B cell (primary cell): Measurements from ENCODE around the gene LSM14A. TPM values are rescaled to one million over a fixed set of nuclear protein-coding genes. Genes with fewer than 3 reads are reported as not detected.

Experiments used
- ATAC-seq: fragments of 200-7000 bp; cut with Tn5 transposase; one replicate; pipeline ENCODE4 v1.10.0; 2021; ENCODE audit warnings: low read depth, mild to moderate bottlenecking, moderate number of reproducible peaks, moderate library complexity
- CTCF ChIA-PET: fragments of 350-600 bp; sonication (Branson Sonifier 250); formaldehyde crosslinking; loops from one replicate; lab custom pipeline; 2021; ENCODE audit warnings: antibody characterized with exemption, inconsistent platforms; lab: Charles Lee
- POLR2A ChIA-PET: fragments of 350-600 bp; sonication (Branson Sonifier 250); formaldehyde crosslinking; loops from one replicate; lab custom pipeline; 2021; ENCODE audit warnings: antibody characterized with exemption; lab: Charles Lee
- DNase-seq: peaks from one replicate; pipeline ENCODE4 v3.0.0; 2013
- H2AFZ ChIP-seq: 2 replicates; pipeline ENCODE4 v1.6.1; 2012; ENCODE audit warnings: mild to moderate bottlenecking, low read depth, low read length; ENCODE audit not compliant: insufficient read depth, poor library complexity, severe bottlenecking
- H3K27ac ChIP-seq, 2 donors: 1 replicate in 1 of 2; 2 replicates in 1 of 2; pipeline ENCODE4 v1.5.1; 2012 to 2013; ENCODE audit warnings: low read length in 2 of 2, mild to moderate bottlenecking in 2 of 2, moderate library complexity in 1 of 2
- H3K27me3 ChIP-seq, 4 experiments: fragments of 200-600 bp in 1 of 4; sonication (generic) in 1 of 4; replicated peaks in 1 of 4; 1 replicate in 2 of 4; 2 replicates in 2 of 4; pipeline versions ENCODE4 v1.6.1 to v1.7.0; 2013 to 2016; ENCODE audit warnings: low read length in 3 of 4, mild to moderate bottlenecking in 2 of 4, mixed read lengths in 1 of 4, moderate library complexity in 1 of 4; ENCODE audit not compliant: insufficient read depth in 4 of 4, control insufficient read depth in 3 of 4; ENCODE audit errors: control extremely low read depth in 1 of 4
- H3K36me3 ChIP-seq, 2 experiments: replicated peaks in 1 of 2; 1 replicate in 1 of 2; 2 replicates in 1 of 2; pipeline versions ENCODE4 v1.6.1 to v1.7.1; 2013; ENCODE audit warnings: low read length in 1 of 2; ENCODE audit not compliant: insufficient read depth in 2 of 2, control insufficient read depth in 1 of 2; ENCODE audit errors: control extremely low read depth in 1 of 2, extremely low read depth in 1 of 2
- H3K4me1 ChIP-seq, 2 donors: fragments of 200-600 bp in 1 of 2; sonication (generic) in 1 of 2; 1 replicate in 1 of 2; 2 replicates in 1 of 2; pipeline versions ENCODE4 v1.5.1 to v1.6.1; 2013 to 2017; ENCODE audit warnings: low read length in 2 of 2; ENCODE audit not compliant: control insufficient read depth in 2 of 2, insufficient read depth in 2 of 2
- H3K4me2 ChIP-seq: replicated peaks from 2 replicates; pipeline ENCODE3; 2012; ENCODE audit warnings: mild to moderate bottlenecking, low read depth, low read length; ENCODE audit not compliant: poor library complexity, severe bottlenecking
- H3K4me3 ChIP-seq, 5 experiments: fragments of 200-600 bp in 1 of 5; sonication (generic) in 1 of 5; 1 replicate in 3 of 5; 2 replicates in 2 of 5; pipeline versions ENCODE4 v1.5.1 to v1.7.0; 2011 to 2016; ENCODE audit warnings: low read length in 4 of 5, mild to moderate bottlenecking in 4 of 5, low read depth in 2 of 5, control low read depth in 1 of 5, moderate library complexity in 1 of 5; ENCODE audit not compliant: insufficient read depth in 1 of 5; ENCODE audit errors: control extremely low read depth in 1 of 5, extremely low read depth in 1 of 5
- H3K79me2 ChIP-seq: fragments of 200-600 bp; sonication (generic); one replicate; pipeline ENCODE4 v1.6.0; 2016; ENCODE audit warnings: low read length; ENCODE audit not compliant: control insufficient read depth, insufficient read depth
- H3K9ac ChIP-seq: fragments of 200-600 bp; sonication (generic); 2 replicates; pipeline ENCODE4 v1.6.1; 2017; ENCODE audit warnings: mild to moderate bottlenecking, low read length, moderate library complexity
- H3K9me3 ChIP-seq, 3 donors: one replicate each; pipeline versions ENCODE4 v1.6.1 to v1.7.1; 2013; ENCODE audit warnings: low read length in 2 of 3; ENCODE audit not compliant: control insufficient read depth in 2 of 3, insufficient read depth in 1 of 3; ENCODE audit errors: control extremely low read depth in 1 of 3
- H4K20me1 ChIP-seq: 2 replicates; pipeline ENCODE4 v1.6.0; 2012; ENCODE audit warnings: mild to moderate bottlenecking, low read length; ENCODE audit not compliant: insufficient read depth, control insufficient read depth, poor library complexity, severe bottlenecking
- H3K27ac Mint-ChIP-seq: one replicate; pipeline ENCODE4 v1.8.0; 2021; ENCODE audit warnings: mixed read lengths
- H3K27me3 Mint-ChIP-seq: one replicate; pipeline ENCODE4 v1.8.0; 2021; ENCODE audit warnings: mixed read lengths
- H3K4me1 Mint-ChIP-seq: one replicate; pipeline ENCODE4 v1.8.0; 2021; ENCODE audit warnings: mixed read lengths
- H3K4me3 Mint-ChIP-seq: one replicate; pipeline ENCODE4 v1.8.0; 2021; ENCODE audit warnings: mixed read lengths
- H3K9me3 Mint-ChIP-seq: one replicate; pipeline ENCODE4 v1.8.0; 2022; ENCODE audit warnings: mixed read lengths; ENCODE audit not compliant: insufficient read depth
- CTCF ChIP-seq: fragments of 200-600 bp; IDR thresholded peaks from one replicate; pipeline ENCODE4 v1.8.0; 2022; ENCODE audit warnings: antibody characterized with exemption, mild to moderate bottlenecking
- EZH2 ChIP-seq: IDR thresholded peaks from 2 replicates; pipeline ENCODE4 v1.6.1; 2012; ENCODE audit warnings: borderline replicate concordance, low read depth, mild to moderate bottlenecking, moderate library complexity, low read length; ENCODE audit not compliant: insufficient read depth, poor library complexity, severe bottlenecking
- WGBS: methylation state at CpG from one replicate; pipeline ENCODE4 v1.1.5; 2013; ENCODE audit warnings: missing lambda C conversion rate; ENCODE audit not compliant: insufficient coverage; 5-methylcytosine and 5-hydroxymethylcytosine counted together
- intact Hi-C: fragments of 100-400 bp; cut with micrococcal nuclease; formaldehyde crosslinking; loops from one replicate; pipeline ENCODE4 v1.10.0; 2022
- polyA plus RNA-seq: library from polyadenylated mRNA; depleted of rRNA; stranded (reverse); fragments of >200 nt; gene quantifications from 2 replicates; pipeline ENCODE4 v1.2.3, GENCODE V29; 2012
- total RNA-seq, 2 donors: library from RNA; stranded (reverse); fragments of 120-200 nt in 1 of 2; gene quantifications; 1 replicate in 1 of 2; 2 replicates in 1 of 2; pipeline versions ENCODE4 v1.2.3 to v1.2.4, GENCODE V29; 2013 to 2022

The LSM14A gene
- total and polyA plus RNA-seq, 2 donors (not counting 1 experiment from before 2014, with no cell fraction given) = 90.7 to 163 TPM

GRCh38 chr19:34188408-34188807, 16.1 kb downstream of the LSM14A start:
- H3K9me3 Mint-ChIP-seq = no peaks in the 10 kb centered on the region
- peak overlapping the region in 1 of 2 donors; percentile 4 for H3K27ac ChIP-seq
- H3K27me3 ChIP-seq = no peaks in the 10 kb centered on the region
- H3K9ac ChIP-seq = no peak overlapping the region
- H2AFZ ChIP-seq = no peak overlapping the region
- no peak for TF ChIP-seq EZH2
- no peak for TF ChIP-seq CTCF
- no peaks in the 10 kb centered on the region for H3K9me3 ChIP-seq
- ATAC-seq (no peak), DNase-seq (no peak)
- H3K27me3 Mint-ChIP-seq = no peaks in the 10 kb centered on the region
- intact Hi-C loops = no loop called here
- ChIA-PET POLR2A (interaction anchor here (1.2 kb wide), 1 partner anchor 10 kb away, joined by 8 read pairs; no protein-coding TSS in a partner anchor), CTCF (no interaction called here)
- peaks cover 99% of the 10 kb centered on the region for H3K79me2 ChIP-seq
- H3K4me1 Mint-ChIP-seq = peaks cover 79% of the 10 kb centered on the region
- no CpG with 5 or more reads among the region's 4 CpGs for WGBS
- H3K36me3 ChIP-seq = peaks cover 0 to 8% of the 10 kb centered on the region in 2 experiments
- H3K27ac Mint-ChIP-seq = peak overlapping the region; percentile 7
- peaks cover 70% of the 10 kb centered on the region for H4K20me1 ChIP-seq
- H3K4me3 Mint-ChIP-seq = peak overlapping the region; percentile 2
- no peak overlapping the region for H3K4me3 ChIP-seq
- H3K4me2 ChIP-seq = peak overlapping the region; percentile 9
- peaks cover 58 to 76% of the 10 kb centered on the region in 2 donors for H3K4me1 ChIP-seq

GRCh38 chr19:34189199-34189916, 17.1 kb downstream of the LSM14A start:
- Histone ChIP-seq H3K4me3 (no peak overlapping the region), H3K4me1 (peaks cover 67 to 82% of the 10 kb centered on the region in 2 donors), H3K4me2 (peak overlapping the region; percentile 20), H3K36me3 (peaks cover 2 to 11% of the 10 kb centered on the region in 2 experiments), H3K79me2 (peaks cover 98% of the 10 kb centered on the region), H3K9ac (peak overlapping the region; percentile 8), H4K20me1 (peaks cover 61% of the 10 kb centered on the region), H3K9me3 (no peaks in the 10 kb centered on the region), H2AFZ (no peak overlapping the region), H3K27me3 (no peaks in the 10 kb centered on the region), H3K27ac (peak overlapping the region in 1 of 2 donors; percentile 35)
- no peak for TF ChIP-seq CTCF
- no peak for TF ChIP-seq EZH2
- WGBS = no CpG with 5 or more reads among the region's 2 CpGs
- Mint-ChIP-seq H3K4me1 (peaks cover 85% of the 10 kb centered on the region), H3K27ac (peak overlapping the region; percentile 43), H3K9me3 (no peaks in the 10 kb centered on the region), H3K27me3 (no peaks in the 10 kb centered on the region), H3K4me3 (no peak overlapping the region)
- ATAC-seq = no peak
- no peak for DNase-seq
- POLR2A ChIA-PET = interaction anchor here (0.6 kb wide), 1 partner anchor 12 kb away, joined by 7 read pairs; no protein-coding TSS in a partner anchor
- CTCF ChIA-PET = no interaction called here
- intact Hi-C loops = no loop called here
